NCI-H1105 (cell line): ENCODE measurements around the gene SPSB1.

Source experiments
- DNase-seq: peaks from one replicate; lab custom pipeline; 2025; lab: John Stamatoyannopoulos, UW

Gene SPSB1

DNA sequence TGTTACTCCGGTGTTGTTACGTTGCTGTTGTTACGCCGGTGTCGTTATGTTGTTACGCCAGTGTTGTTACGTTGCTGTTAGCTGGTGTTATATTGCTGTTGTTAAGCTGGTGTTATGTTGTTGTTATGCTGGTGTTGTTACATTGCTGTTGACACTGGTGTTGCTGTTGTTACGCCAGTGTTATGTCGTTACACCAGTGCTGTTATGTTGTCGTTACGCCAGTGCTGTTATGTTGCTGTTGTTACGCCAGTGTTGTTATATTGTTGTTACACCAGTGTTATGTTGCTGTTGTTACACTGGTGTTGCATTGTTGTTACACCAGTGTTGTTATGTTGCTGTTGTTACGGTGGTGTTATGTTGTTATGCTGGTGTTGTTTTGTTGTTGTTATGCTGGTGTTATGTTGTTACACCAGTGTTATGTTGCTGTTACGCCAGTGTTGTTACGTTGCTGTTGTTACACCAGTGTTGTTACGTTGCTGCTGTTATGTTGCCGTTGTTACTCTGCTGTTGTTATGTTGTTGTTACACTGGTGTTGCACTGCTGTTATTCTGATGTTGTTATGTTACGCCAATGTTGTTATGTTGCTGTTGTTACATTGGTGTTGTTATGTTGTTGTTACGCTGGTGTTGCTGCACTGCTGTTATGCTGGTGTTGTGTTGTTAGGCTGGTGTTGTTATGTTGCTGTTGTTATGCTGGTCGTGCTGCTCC, 32.5 kb upstream of the SPSB1 start:
- DNase-seq, result no peak

DNA sequence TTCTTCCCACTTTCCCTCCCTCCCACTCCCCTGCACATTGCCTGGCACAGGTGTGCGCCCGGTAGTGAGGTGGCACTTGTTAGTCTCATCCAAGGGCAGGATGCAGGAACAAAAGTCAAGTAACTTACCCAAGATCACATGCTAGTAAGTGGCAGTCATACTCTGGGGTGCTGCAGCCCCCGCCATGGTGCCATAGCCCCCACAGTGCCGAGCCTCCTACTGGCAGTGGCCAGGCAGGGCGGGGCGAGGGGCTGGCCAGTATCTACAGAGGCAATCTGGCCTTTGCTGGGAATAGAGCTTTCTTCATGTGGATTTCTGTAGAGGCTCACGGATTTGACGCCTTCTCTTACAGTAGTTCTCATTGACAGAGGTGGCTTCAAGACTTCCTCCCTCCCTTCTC, 31.2 kb upstream of the SPSB1 start:
- DNase-seq, result no peak

GRCh38 chr1:9262096-9262986, 30.4 kb upstream of the SPSB1 start:
- no peak for DNase-seq

- no peak for DNase-seq
Measured at GRCh38 chr1:9263276-9263855, 29.3 kb upstream of the SPSB1 start.

DNA sequence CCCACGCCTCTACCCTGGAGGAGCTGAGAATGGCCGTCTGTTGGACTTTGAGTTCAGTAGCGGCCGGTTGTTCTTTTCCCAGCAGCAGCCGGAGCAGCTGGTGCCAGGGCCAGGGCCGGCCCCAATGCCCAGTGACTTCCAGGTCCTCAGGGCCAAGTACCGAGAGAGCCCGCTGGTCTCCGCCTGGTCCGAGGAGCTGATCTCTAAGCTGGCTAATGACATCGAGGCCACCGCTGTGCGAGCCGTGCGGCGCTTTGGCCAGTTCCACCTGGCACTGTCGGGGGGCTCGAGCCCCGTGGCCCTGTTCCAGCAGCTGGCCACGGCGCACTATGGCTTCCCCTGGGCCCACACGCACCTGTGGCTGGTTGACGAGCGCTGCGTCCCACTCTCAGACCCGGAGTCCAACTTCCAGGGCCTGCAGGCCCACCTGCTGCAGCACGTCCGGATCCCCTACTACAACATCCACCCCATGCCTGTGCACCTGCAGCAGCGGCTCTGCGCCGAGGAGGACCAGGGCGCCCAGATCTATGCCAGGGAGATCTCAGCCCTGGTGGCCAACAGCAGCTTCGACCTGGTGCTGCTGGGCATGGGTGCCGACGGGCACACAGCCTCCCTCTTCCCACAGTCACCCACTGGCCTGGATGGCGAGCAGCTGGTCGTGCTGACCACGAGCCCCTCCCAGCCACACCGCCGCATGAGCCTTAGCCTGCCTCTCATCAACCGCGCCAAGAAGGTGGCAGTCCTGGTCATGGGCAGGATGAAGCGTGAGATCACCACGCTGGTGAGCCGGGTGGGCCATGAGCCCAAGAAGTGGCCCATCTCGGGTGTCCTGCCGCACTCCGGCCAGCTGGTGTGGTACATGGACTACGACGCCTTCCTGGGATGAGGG, 28.5 kb upstream of the SPSB1 start:
- DNase-seq, result no peak

DNA sequence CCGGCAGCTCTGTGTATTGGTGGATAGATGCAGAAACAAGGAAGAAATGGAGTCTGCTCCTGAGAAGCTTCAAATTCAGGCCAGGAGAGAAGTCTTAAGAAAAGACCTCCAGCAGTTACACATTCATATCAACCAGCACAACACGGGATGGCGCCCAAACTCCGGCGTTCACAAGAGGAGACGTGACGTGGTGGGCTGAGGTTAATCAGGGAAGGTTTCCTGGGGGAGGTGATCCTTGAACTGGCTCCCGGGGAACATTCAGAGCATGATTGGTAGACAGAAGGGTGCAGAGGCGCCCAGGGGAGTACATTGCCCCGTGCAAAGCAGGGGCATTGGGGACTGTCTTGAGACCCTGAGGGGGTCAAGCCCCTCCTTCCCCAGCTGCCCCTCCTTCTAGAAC, 27.7 kb upstream of the SPSB1 start:
- no peak for DNase-seq

- DNase-seq, result no peak
Measured at GRCh38 chr1:9265968-9266367, 26.7 kb upstream of the SPSB1 start.

GRCh38 chr1:9267352-9267686, 25.4 kb upstream of the SPSB1 start:
- no peak for DNase-seq

DNA sequence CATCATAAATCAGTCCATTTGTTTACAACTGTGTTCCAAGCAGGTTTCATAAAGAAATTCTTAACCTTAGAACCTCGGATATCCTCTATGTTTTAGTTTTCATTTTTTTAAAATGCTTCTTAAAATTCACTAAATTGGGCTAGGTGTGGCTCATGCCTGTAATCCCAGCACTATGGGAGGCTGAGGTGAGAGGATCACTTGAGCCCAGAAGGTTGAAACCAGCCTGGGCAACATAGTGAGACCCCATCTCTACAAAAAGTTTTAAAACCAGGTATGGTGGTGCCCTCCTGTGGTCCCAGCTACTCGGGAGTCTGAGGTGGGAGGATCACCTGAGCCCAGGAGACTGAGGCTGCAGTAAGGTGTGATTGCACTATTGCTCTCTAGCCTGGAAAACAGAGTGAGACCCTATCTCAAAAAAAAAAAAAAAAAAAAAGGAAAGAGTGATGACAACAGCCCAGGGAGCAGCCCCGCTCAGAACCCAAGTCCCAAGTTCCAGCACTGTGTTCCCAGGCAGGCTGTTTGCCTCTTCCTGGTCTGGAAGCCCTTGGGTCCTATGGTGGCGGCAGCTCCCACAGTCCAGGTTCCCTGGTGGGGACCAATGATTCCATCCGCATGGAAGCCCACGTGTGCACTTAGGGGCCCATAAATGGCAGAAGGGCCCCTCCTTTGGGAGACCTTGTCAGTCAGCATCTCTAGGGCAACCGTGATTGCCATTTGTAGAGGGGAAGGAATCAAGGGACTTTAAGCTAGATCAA, 24.7 kb upstream of the SPSB1 start:
- DNase-seq, result no peak

DNA sequence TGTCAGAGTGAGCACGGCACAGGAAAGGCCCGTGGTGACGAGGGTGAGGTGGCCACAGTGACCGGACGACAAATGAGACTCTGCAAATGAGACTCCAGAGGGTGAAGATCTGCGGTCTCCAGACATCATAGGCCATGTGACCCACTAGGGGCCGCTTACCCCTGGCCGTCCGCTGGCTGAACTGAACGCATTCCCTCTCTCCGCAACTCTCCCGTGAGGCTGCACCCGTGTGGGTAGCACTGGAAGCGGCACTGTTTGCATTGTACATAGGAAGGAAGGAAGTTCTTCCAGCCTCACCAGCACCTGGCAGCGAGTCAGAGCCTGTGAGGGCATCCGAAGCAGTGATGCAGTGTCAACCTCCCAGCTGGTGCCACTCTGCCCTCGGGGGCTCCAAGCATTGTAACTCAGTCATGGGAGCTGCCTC, 23.6 kb upstream of the SPSB1 start:
- no peak for DNase-seq

- no peak for DNase-seq
Measured at GRCh38 chr1:9269721-9270120, 23.0 kb upstream of the SPSB1 start.

DNA sequence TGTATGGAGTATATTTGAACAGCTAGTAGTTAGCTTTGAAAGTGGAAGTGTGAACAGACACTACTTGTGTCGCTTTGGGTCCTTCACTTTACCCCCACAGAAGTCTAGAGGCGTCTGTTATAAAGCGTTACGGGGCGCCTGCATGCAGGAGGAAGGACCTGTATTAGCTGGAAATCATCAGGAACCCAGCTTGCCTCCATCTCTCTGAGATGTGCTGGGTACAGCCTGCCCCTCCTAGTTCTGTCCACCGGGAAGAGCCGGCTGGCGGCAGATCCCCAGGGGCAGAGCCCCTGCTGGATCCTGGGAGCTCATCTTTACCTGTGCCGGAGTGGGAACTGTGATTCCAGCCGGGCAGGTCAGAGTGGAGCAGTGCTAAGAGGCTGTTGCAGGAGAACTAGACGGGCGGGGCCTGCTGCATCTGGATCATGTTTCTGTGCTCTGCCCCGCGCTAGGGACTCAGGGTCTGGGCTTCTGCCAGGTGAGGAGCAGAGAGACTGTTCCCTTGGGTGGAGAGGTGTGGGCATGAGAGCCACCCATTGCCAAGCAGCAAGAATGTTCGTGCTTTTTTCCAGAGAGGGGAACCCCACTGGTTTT, 22.3 kb upstream of the SPSB1 start:
- peak; percentile 77 for DNase-seq

- DNase-seq, result no peak
Measured at GRCh38 chr1:9271283-9271682, 21.4 kb upstream of the SPSB1 start.

GRCh38 chr1:9271861-9272595, 20.7 kb upstream of the SPSB1 start:
- no peak for DNase-seq

- no peak for DNase-seq
Measured at GRCh38 chr1:9273177-9273576, 19.5 kb upstream of the SPSB1 start.

GRCh38 chr1:9275161-9275560, 17.5 kb upstream of the SPSB1 start:
- no peak for DNase-seq

DNA sequence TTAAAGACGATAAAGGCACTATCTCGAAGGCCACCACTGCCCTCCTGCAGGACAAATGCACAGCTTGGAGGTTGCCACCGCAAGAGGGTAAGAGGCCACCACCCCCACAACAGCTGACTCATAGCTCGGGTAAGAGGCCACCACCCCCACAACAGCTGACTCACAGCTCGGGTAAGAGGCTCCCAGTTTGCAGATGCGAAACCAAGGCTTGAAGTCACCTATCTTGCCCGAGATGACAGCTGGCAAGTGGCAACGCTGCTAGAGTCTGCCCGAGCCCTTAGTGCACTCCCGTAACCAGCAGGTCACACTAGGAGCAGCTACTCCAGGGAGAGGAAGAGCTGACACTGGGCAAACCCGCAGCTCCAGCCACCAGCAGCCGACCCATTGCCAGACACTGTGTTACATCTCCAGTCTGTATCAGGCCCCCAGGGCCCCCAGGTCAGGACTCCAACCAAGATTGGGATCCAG, 17.1 kb upstream of the SPSB1 start:
- no peak for DNase-seq

- no peak for DNase-seq
Measured at GRCh38 chr1:9278116-9278515, 14.6 kb upstream of the SPSB1 start.

DNA sequence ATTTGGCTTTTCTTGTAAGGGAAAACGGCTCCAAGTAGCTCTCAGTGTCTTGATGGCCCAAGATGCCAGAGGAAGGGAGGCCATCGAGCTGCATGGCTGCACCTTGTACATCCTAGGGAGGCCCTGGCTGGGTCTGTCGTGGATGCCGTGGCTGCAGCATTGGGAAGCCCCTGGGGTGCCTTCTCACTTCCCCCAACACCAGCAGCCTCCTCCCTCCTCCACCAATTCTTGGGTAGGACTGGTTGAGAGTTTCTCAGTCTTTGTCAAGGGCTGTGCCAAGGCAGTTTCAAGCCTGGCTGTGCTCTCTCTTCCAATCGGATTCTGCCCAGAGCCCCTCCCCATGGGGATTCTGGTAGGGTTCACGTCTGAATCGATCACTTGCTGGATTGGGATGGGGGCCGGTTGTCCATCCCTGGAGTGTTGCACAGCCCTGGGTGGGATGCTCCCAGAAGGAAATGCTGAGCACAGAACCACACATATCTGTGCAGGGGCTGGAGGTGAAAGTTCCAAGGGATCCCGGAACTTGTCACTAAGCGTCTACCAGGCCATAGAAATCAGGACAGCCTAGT, 14.0 kb upstream of the SPSB1 start:
- no peak for DNase-seq
